ENCODE measurements around the gene HDDC2.
"Not testable (repeated sequence)": the region's sequence is repeated elsewhere in the genome, so short reads cannot be mapped to it uniquely, and the experiment has no call there.

Gene HDDC2

DNA sequence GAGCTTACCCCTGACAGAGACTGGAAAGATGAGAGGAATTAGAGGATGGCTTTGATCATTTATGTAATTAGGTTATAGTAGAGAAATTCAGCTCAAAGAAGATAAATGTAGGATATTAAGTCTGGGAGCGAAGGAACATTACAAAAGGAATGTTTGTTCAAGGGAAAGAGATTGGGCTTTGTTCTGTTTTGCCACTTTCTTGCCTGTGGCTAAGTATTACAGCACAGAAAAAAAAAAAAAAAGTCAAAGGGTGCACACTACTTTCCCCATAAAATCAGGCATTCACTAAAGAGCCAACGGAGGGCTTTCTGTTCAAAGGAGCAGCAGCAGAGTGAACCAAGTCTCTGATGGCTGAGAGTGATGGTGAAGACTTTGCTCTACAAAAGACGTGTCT, 5.0 kb upstream of the HDDC2 start:
- DNase-seq (ENCODE audit: low spot score): no peak

DNA sequence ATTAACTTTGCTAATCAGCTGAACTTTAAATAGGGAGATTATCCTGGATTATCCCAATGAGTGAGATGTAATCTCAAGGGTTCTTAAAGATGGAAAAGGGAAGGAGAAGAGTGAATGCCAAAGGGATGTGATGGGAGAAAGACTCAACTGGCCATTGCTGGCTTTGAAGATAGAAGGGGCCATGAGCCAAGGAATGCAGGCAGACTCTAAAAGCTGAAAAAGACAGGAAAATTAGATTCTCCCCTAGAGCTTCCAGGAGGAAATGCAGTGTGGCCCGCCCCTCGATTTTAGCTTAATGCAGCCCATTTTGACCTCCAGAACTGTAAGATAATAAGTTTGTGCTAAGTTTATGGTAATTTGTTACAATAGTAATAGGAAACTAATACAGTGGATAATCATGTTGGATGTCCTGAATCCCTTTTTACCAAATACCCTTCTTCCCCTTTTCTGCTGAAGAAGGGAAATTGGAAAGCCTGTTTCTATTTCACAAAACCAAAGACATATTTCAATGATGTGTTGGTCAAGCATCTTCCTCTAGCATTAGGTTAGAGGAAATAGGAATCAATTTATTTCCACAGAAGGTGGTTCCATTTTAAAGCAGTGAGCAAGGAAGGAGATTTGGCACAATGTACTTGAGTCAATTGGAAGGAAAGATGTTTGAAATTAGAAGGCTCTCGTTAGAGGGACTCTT, 3.3 kb upstream of the HDDC2 start:
- DNase-seq (ENCODE audit: low spot score): no peak

DNA sequence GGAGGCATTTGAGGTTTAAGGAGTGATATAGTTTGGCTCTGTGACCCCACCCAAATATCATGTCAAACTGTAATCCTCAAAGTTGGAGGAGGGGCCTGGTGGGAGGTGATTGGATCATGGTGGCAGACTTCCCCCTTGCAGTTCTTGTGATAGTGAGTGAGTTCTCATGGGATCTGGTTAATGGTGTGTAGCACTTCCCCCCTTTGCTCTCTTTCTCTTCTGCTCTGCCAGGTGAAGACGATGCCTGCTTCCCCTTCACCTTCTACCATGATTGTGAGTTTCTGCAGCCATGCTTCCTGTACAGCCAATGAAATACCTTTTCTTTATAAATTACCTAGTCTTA, 1.7 kb upstream of the HDDC2 start:
- DNase-seq (ENCODE audit: low spot score): no peak

DNA sequence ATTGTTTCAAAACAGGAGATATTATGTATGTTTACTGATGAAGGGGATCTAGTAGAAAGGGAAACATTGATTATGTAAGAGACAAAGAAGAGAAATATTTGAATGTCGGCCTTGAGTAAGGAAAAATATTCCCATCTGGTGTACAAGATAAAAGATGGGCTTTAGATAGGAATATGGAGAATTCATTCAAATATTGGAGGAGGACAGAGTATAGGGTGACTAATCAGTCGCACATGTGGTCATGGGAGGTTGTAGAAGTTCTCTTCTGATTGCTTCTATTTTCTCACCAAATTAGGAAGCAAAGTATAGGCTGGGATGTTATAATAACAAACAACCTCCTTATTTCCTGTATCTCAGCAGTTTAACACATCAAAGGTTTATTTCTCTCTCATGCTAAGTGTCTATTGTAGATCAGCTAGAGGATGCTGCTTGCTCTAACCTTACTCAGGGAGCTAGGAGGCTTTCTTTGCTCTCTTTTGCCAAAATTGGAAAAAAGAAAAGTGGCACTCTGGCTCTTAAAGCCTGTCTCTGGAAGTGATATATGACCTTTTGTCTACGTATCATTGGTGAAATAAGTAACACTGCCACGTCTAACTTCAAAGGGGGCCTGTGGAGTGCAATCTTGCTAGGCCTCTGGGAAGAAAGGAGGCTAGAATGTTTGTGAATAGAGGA, 1.2 kb upstream of the HDDC2 start:
- DNase-seq (ENCODE audit: low spot score): no peak

DNA sequence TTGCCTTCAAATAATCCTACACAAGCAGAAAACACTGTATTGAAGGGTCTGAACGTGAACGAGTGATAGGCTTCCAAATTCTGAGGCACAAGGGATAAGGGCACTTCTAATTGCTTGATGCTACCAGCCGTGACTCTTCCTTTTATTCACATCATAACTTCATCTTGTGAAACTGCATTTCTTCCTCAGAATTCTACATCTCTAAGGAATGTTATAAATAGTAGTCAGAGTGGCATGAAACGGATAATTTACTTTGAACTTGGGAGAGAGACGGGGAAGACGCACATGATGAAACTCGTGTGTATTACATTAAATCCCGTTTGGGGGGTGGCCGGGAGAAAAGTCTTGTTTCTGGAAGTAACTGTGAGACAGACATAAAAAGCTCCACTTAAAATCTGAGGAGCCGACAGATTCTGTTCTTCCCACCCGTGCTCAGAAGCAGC, 754 bp downstream of the HDDC2 start:
- peak; percentile 47 for DNase-seq (ENCODE audit: low spot score)

DNA sequence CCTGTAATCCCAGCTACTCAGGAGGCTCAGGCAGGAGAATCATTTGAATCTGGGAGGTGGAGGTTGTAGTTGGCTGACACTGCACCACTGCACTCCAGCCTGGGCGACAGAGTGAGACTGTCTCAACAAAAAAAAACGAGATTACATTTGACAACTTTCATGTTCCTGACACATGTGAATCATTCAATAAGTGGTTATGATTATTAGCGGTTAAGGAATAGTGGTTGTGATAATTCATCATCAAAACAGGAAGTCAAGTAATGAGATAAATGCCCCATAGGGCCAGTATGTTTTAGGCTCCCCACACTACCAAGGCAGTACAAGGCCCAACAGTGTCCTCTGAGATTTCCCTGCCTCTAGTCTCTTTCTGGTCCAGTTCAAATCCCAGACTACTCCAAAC, 2.5 kb downstream of the HDDC2 start:
- DNase-seq (ENCODE audit: low spot score): no peak

DNA sequence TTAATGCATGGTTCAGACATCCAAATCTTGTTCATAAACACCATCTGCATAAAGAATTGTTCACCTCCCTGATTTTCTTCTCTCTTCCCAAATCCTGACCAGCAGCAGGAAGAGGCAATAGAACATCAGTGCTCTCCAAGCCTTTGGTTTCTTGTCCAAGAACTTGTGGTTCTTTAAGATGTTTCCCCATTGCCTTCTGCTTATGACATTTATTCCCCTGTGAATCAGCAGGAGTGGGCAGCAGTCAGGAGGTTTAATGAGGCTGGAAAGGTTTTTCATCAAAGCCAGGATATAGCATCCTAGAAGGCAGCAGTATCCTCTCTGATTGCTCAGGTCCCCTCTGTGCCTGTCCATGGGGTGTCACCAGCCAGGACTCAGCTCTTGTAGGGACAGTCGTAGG, 5.3 kb downstream of the HDDC2 start:
- DNase-seq (ENCODE audit: low spot score): peak; percentile 21

DNA sequence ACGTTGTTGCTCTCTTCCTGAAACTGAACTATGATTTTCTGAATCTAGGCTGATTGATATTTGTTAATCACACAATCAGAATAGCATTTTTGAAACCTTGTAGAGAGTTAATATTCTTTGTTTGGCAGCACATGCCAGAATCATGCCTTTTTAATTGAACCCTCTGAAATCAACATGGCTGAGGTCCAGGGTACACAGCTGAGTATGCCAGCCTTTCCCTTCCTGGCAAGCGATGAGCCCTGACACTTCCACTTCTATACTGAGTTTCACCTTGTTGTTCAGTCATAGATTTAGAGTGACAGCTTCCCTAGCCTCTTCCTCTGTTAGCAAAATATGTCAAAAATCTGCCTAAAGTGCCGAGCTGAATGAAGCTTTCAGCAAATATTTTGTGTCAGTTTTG, 6.8 kb downstream of the HDDC2 start:
- DNase-seq (ENCODE audit: low spot score): no peak

DNA sequence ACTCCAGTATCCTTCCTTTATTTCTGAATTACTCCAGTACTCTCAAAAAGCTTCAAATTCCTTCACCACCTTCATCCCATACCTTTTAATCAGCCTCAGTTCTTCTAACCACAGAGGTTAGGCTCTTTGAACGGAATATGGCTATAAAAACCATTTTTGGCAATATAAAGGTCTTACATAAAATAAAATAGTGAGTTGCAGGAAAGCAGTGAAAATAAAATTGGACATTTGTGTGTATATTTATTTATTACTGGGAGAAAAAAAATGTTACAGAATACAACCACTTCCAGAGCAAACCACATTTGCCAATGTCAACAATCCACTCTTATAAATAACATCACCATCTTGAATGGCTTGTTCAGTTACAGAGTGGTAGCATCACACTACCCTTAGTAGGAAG, 7.7 kb downstream of the HDDC2 start:
- DNase-seq (ENCODE audit: low spot score): no peak

DNA sequence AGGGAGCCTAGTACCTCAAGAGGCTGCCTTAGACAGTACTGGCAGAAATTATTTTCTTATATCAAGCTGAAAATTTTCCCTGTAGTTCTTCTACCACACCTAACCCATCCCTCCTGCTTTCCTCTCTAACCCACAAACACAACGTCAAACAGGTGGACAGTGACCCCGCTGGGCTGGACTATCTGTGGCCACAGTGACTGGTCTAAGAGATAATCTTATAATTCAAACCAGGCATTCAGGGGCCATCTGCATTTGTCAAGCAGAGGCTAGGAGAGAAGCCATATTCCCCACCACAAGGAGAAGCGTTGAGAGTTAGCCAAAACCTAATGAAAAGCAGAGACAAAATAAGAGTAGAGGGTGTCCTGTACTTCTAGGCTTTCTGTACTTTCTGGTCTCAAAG, 8.2 kb downstream of the HDDC2 start:
- DNase-seq (ENCODE audit: low spot score): no peak

DNA sequence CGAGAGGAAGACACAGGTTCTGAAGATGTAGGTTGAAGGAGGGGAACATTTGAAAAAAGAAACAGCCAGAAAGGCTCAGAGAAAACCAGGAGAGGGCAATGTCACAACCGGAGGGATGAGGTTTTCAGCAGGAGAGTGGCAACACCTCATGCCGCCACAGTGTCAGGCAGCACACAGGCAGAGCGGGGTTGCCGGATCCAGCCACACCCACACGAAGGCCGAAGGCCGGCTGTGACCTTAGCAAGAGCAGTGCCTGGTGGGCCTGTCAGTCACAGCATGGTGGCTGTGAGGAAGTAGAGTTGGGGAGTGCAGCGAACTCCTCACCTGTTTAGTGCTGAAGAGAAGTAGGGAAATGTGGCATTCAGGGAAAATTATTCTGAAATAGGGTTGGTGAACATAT, 14.0 kb downstream of the HDDC2 start:
- DNase-seq (ENCODE audit: low spot score): no peak

DNA sequence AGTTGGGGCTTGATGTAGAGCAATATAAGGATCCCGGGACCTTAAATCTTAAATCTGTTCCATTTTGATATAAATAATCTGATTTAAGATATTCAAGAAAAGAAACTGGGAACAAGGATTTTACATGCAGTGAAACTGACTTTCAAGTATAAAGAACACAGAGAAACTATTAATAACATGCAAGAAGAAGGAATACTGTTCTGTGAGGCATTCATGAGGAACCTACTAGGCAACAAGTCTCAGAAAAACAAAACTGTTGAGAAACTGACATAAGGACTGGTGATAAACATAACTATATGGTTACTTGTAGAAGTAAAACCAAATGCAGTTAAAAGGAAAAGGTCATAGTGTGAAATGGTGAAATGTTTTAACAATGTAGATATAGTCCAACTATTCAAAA, 15.8 kb downstream of the HDDC2 start:
- no peak for DNase-seq (ENCODE audit: low spot score)

DNA sequence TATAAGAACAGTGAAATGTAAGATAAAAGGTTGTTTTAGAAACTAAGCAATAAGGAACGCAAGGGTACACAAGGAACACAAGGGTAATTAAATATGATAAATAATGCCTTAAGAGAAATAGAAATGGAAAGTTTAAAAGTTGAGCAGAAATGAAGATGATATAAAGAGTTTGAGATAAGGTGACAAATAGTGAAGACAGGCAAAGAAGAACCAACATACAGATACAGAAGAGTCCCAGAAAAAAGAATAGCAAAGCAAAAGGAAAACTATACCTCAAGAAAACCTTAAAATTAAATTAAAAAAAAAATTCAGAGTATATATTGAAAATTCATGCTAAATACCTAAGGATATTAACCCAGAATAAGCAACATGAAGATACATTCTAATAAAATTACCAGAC, 16.4 kb downstream of the HDDC2 start:
- DNase-seq (ENCODE audit: low spot score): no peak

DNA sequence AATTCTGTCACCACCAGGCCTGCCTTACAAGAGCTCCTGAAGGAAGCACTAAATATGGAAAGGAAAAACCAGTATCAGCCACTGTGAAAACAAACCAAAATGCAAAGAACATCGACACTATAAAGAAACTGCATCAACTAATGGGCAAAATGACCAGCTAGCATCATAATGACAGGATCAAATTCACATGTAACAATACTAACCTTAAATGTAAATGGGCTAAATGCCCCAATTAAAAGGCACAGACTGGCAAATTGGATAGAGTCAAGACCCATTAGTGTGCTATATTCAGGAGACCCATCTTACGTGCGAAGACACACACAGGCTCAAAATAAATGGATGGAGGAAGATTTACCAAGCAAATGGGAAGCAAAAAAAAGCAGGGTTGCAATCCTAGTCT, 19.3 kb downstream of the HDDC2 start:
- DNase-seq (ENCODE audit: low spot score): not testable (repeated sequence)

DNA sequence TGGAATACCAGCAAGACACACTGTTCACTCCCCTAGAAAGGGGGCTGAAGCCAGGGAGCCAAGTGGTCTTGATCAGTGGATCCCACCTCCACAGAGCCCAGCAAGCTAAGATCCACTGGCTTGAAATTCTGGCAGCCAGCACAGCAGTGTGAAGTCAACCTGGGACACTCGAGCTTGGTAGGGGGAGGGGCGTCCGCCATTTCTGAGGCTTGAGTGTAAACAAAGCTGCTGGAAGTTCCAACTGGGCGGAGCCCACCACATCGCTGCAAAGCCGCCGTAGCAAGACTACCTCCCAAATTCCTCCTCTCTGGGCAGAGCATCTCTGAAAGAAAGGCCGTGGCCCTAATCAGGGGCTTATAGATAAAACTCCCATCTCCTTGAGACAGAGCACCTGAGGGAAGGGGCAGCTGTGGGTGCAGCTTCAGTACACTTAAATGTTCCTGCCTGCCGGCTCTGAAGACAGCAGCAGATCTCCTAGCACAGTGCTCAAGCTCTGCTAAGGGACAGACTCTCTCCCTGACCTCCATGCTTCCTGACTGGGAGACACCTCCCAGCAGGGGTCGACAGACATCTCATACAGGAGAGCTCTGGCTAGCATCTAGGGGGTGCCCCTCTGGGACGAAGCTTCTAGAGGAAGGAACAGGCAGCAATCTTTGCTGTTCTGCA, 21.3 kb downstream of the HDDC2 start:
- not testable (repeated sequence) for DNase-seq (ENCODE audit: low spot score)

DNA sequence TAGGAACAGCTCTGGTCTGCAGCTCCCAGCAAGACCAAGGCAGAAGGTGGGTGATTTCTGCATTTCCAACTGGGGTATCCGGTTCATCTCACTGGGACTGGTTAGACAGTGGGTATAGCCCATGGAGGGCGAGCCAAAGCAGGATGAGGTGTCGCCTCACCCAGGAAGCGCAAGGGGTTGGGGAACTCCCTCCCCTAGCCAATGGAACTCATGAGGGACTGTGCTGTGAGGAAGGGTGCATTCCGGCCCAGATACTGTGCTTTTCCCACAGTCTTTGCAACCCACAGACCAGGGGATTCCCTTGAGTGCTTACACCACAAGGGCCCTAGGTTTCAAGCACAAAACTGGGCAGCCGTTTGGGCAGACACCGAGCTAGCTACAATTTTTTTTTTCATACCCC, 21.8 kb downstream of the HDDC2 start:
- no peak for DNase-seq (ENCODE audit: low spot score)

DNA sequence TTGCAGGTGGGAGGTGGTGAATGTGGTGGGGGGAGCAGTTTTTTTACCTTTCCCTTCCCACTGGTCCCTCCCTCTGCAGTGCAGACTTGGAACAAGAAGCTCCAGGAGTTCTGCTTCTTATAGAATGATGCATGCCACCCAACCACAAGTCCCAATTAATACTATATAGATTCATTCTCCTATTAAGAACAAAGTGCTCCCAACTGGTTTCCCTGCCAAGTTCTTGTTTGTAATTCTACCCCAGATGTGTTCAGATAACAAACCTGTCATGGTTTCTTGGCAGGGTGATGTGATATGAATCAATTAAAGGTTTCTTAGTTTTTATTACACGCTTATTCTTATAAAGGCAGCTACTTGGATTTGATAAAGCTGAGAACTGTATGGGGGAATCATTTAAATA, 23.9 kb downstream of the HDDC2 start:
- no peak for DNase-seq (ENCODE audit: low spot score)

DNA sequence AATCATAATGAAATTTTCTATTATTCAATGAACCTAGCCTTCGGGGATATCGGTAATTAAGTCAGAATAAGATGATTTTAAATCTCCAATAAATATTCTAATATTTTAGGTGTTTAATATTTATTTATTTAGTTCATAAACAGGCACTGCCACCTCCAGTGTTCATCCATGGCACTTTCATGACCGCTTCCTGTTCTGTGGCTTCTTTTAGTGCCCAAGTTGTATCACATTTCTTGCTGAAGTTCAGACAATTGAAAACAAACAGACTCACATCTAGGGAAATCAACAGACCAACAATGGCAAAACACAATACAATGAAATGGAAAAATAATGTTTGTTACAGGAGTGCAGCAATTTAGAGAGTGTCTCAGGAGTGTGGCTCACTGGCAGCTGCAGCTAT, 26.0 kb downstream of the HDDC2 start:
- DNase-seq (ENCODE audit: low spot score): no peak

DNA sequence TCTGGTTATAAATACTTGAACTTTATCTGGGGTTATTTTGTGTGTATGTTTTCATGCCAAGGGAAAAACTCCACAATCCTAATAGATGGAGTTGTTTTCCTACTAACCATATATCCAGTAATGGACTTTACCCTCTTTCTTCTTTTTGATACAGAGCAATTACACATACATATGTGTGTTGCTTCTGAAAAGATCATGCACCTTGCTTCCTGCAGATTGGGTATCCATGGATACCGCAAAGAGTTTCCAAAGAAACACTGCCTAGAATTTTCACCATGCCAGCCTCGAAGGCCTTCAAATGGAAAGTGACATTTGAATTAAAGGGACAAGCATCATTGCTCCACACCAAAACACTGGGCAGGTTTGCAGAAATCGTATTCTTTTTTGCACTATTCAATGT, 26.8 kb downstream of the HDDC2 start:
- DNase-seq (ENCODE audit: low spot score): no peak

DNA sequence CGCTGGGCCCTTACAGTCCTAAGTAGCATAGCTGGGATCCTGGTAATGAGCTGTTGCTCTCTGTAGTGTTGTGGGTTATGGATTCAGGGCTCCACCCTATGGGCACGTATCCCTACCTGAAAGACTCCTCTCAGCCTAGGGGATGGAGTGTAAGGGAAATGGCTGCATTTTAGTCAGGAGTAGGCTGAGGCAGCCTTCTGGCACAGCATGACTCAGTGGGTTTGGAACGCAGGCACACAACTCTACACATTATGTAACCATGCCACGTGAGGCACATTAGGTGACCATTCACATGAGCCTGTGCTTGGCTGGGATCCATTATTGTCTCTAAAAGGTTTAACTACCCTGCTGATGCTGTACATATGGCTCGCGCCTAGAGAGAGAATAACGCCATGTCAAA, 27.8 kb downstream of the HDDC2 start:
- DNase-seq (ENCODE audit: low spot score): no peak

DNA sequence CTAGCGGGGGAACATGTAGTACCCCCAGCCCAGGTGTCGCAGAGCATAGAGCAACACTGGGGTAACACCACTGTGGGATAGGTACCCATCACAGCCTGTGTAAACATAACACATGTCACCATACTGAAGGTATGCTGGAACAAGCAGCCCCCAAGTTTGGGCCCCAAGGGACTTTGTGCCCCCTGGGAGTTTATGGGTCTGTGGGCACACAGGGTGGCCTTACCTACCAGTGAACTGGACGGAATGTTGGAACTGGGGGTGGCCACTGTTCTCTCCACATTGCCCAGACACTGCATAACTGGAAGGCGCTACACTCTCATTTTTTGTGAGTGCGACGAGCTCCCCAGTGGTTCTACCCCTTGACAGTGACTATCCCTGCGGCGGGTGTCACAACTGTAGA, 28.5 kb downstream of the HDDC2 start:
- DNase-seq (ENCODE audit: low spot score): no peak

DNA sequence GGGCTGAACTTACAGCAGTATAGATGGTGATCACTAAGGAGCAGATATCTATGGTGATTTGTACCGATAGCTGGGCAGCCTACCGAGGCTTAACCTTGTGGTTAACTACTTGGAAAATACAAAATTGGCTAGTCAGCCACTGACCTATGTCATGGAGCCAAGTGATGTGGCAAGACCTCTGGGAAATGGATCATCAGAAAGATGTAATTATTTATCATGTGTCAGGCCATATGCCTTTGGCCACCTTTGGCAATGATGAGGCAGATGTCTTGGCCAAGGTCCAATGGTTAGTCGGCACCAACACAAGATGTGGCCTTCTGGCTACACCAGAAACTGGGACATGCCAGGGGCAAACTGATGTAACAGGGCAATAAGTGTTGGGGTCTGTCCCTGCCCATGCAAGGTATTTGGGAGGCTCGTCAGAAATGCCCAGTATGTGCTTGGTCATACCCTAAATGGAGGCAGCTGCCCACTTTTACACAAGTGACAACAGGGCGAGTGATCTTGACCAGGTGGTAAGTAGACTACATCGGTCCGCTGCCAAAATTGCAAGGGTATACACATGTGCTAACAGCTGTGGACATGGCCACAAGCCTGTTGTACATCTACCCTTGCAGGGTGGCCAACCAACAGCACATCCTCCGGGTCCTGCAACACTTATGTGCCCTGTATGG, 30.1 kb downstream of the HDDC2 start:
- no peak for DNase-seq (ENCODE audit: low spot score)

DNA sequence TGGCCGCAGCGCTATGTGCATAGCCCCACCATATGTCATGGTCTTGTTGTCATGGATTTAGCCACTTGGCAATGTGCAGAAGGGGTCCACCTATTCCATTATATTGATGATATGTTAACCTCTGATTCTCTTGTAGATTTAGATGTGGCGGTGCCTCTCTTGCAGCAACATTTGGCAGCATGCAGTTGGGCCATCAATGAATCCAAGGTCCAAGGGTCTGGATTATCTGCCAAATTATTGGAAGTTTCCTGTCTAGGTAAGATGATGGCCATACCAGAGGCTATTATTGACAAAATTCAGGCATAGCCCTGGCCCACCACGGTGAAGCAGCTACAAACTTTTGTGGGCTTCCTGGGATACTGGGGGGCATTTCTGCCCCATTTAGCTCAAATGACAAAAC, 31.4 kb downstream of the HDDC2 start:
- DNase-seq (ENCODE audit: low spot score): no peak

Measured in GM03348 (cell line).